Measurements from ENCODE around the gene RNF220.

- TF ChIP-seq EZH2 (IDR thresholded peaks at IDR 0.05) (no peak), POLR2AphosphoS5 (IDR thresholded peaks at IDR 0.05; ENCODE audit: borderline replicate concordance, low read depth, low read length) (no peak), FOXP2 (optimal IDR thresholded peaks at IDR 0.05; ENCODE audit: control extremely low read depth, extremely low read length, insufficient read depth) (no peak)
These were observed 7.5 kb downstream of the RNF220 start for GRCh38 chr1:44412601-44413000.

Measured in SK-N-MC (cell line).